H1 (cell line): ENCODE data around the gene FUT2. TPM values are rescaled to one million over a fixed set of nuclear protein-coding genes. Genes with fewer than 3 reads are reported as not detected.

Experiments used
- CTCF ChIA-PET: fragments of 300-600 bp; sonication (Branson Sonifier 250); formaldehyde crosslinking; loops from one replicate; lab custom pipeline; 2021; ENCODE audit not compliant: partially characterized antibody; lab: Charles Lee
- POLR2A ChIA-PET: fragments of 300-600 bp; sonication (Branson Sonifier 250); formaldehyde crosslinking; loops from one replicate; lab custom pipeline; 2021; ENCODE audit warnings: inconsistent platforms; ENCODE audit not compliant: partially characterized antibody; lab: Charles Lee
- DNase-seq, 2 experiments: peaks; one replicate each; pipeline versions ENCODE4 v3.0.0 to v3.0.0-alpha.2; 2010 to 2022; ENCODE audit warnings: low spot score in 2 of 2, low read depth in 1 of 2, mixed read lengths in 1 of 2
- FAIRE-seq: peaks from 2 replicates; lab custom pipeline; 2011; peaks lifted over from hg19 to GRCh38; lab: Jason Lieb, UNC
- H2AFZ ChIP-seq: 2 replicates; pipeline ENCODE4 v1.8.1; 2012; ENCODE audit warnings: low read length, inconsistent platforms
- H2AK5ac ChIP-seq: 2 replicates; pipeline ENCODE4 v1.6.1; 2013; ENCODE audit warnings: low read depth, low read length
- H2BK120ac ChIP-seq: replicated peaks from 2 replicates; pipeline ENCODE3; 2013; ENCODE audit warnings: low read depth, low read length, inconsistent platforms
- H2BK12ac ChIP-seq: 2 replicates; pipeline ENCODE4 v1.6.1; 2013; ENCODE audit warnings: low read depth, low read length
- H2BK15ac ChIP-seq: 2 replicates; pipeline ENCODE4 v1.6.1; 2013; ENCODE audit warnings: low read length
- H2BK20ac ChIP-seq: 2 replicates; pipeline ENCODE4 v1.6.1; 2013; ENCODE audit warnings: low read length
- H2BK5ac ChIP-seq: 2 replicates; pipeline ENCODE4 v1.6.1; 2013; ENCODE audit warnings: low read depth, low read length
- H3K14ac ChIP-seq: 2 replicates; pipeline ENCODE4 v1.6.1; 2013; ENCODE audit warnings: inconsistent platforms; ENCODE audit not compliant: insufficient read length
- H3K18ac ChIP-seq: 2 replicates; pipeline ENCODE4 v1.6.1; 2013; ENCODE audit warnings: low read length; ENCODE audit errors: extremely low read depth
- H3K23ac ChIP-seq: 2 replicates; pipeline ENCODE4 v1.6.1; 2013; ENCODE audit warnings: inconsistent platforms; ENCODE audit not compliant: insufficient read length
- H3K23me2 ChIP-seq: 2 replicates; pipeline ENCODE4 v1.6.1; 2013; ENCODE audit warnings: low read depth, low read length
- H3K27ac ChIP-seq: 2 replicates; pipeline ENCODE4 v1.6.1; 2011; ENCODE audit warnings: low read depth, low read length, inconsistent platforms
- H3K27me3 ChIP-seq, 4 experiments: replicated peaks in 1 of 4; 1 replicate in 1 of 4; 2 replicates in 3 of 4; pipeline versions ENCODE4 v1.6.1 to v1.8.1; 2011 to 2013; ENCODE audit warnings: low read length in 3 of 4, mild to moderate bottlenecking in 3 of 4, inconsistent platforms in 2 of 4, mixed read lengths in 2 of 4, moderate library complexity in 1 of 4; ENCODE audit not compliant: control insufficient read depth in 3 of 4, insufficient read depth in 3 of 4; ENCODE audit errors: extremely low read depth in 1 of 4
- H3K36me3 ChIP-seq, 4 experiments: 2 replicates each; pipeline versions ENCODE4 v1.6.1 to v1.8.1; 2011 to 2013; ENCODE audit warnings: mild to moderate bottlenecking in 4 of 4, low read length in 3 of 4, moderate library complexity in 2 of 4, control low read depth in 1 of 4, inconsistent platforms in 1 of 4; ENCODE audit not compliant: insufficient read depth in 4 of 4, control insufficient read depth in 2 of 4
- H3K4ac ChIP-seq: replicated peaks from 2 replicates; pipeline ENCODE3; 2013; ENCODE audit warnings: low read length, low read depth, mixed read lengths, inconsistent platforms; ENCODE audit not compliant: insufficient read length
- H3K4me1 ChIP-seq, 4 experiments: replicated peaks in 1 of 4; 1 replicate in 1 of 4; 2 replicates in 3 of 4; pipeline versions ENCODE4 v1.6.1 to v1.8.1; 2011 to 2013; ENCODE audit warnings: low read length in 3 of 4, inconsistent platforms in 2 of 4, mixed read lengths in 1 of 4; ENCODE audit not compliant: insufficient read depth in 4 of 4, control insufficient read depth in 3 of 4
- H3K4me2 ChIP-seq, 2 experiments: 2 replicates each; pipeline versions ENCODE4 v1.6.1 to v1.8.1; 2011 to 2013; ENCODE audit warnings: low read depth in 2 of 2, low read length in 2 of 2, control low read depth in 1 of 2, inconsistent platforms in 1 of 2, mild to moderate bottlenecking in 1 of 2; ENCODE audit not compliant: insufficient read depth in 1 of 2
- H3K4me3 ChIP-seq, 4 experiments: fragments of 200-600, 300-600 bp in 1 of 4; sonication (generic), shearing (Covaris generic), sonication (Bioruptor Twin) in 1 of 4; 2 replicates each; pipeline versions ENCODE4 v1.5.1 to v1.8.1; 2011 to 2016; ENCODE audit warnings: low read length in 4 of 4, low read depth in 3 of 4, control low read depth in 2 of 4, inconsistent platforms in 2 of 4, mild to moderate bottlenecking in 2 of 4, mixed read lengths in 1 of 4, moderate library complexity in 1 of 4; ENCODE audit not compliant: insufficient read depth in 2 of 4; ENCODE audit errors: extremely low read depth in 1 of 4
- H3K56ac ChIP-seq: replicated peaks from 2 replicates; pipeline ENCODE3; 2013; ENCODE audit warnings: low read depth, mild to moderate bottlenecking, mixed read lengths, low read length, inconsistent platforms; ENCODE audit not compliant: insufficient read length
- H3K79me1 ChIP-seq: 2 replicates; pipeline ENCODE4 v1.6.1; 2013; ENCODE audit warnings: low read depth, low read length, control low read depth
- H3K79me2 ChIP-seq, 2 experiments: 2 replicates each; pipeline versions ENCODE4 v1.6.1 to v1.8.1; 2012 to 2013; ENCODE audit warnings: low read length in 2 of 2, mild to moderate bottlenecking in 2 of 2, inconsistent platforms in 1 of 2; ENCODE audit not compliant: insufficient read depth in 2 of 2, control insufficient read depth in 1 of 2
- H3K9ac ChIP-seq, 4 experiments: replicated peaks in 1 of 4; 1 replicate in 1 of 4; 2 replicates in 3 of 4; pipeline versions ENCODE4 v1.6.1 to v1.8.1; 2011 to 2013; ENCODE audit warnings: low read depth in 3 of 4, low read length in 3 of 4, control low read depth in 2 of 4, mild to moderate bottlenecking in 2 of 4, moderate library complexity in 2 of 4, inconsistent platforms in 1 of 4; ENCODE audit errors: extremely low read depth in 1 of 4
- H3K9me3 ChIP-seq, 2 experiments: 2 replicates each; pipeline versions ENCODE4 v1.6.1 to v1.8.1; 2012 to 2013; ENCODE audit warnings: mild to moderate bottlenecking in 2 of 2, moderate library complexity in 2 of 2, control low read depth in 1 of 2, inconsistent platforms in 1 of 2, low read depth in 1 of 2, low read length in 1 of 2, mixed read lengths in 1 of 2; ENCODE audit not compliant: insufficient read depth in 2 of 2
- H4K20me1 ChIP-seq, 2 experiments: replicated peaks in 1 of 2; 2 replicates each; pipeline versions ENCODE3 to v1.8.1; 2011 to 2013; ENCODE audit warnings: inconsistent platforms in 2 of 2, low read length in 2 of 2, mild to moderate bottlenecking in 1 of 2; ENCODE audit not compliant: insufficient read depth in 2 of 2, control insufficient read depth in 1 of 2
- H4K5ac ChIP-seq: 2 replicates; pipeline ENCODE4 v1.6.1; 2013; ENCODE audit warnings: low read length, low read depth, mixed read lengths, inconsistent platforms; ENCODE audit not compliant: insufficient read length
- H4K8ac ChIP-seq: 2 replicates; pipeline ENCODE4 v1.8.0; 2013; ENCODE audit warnings: mild to moderate bottlenecking, moderate library complexity, low read length, inconsistent platforms; ENCODE audit not compliant: insufficient read depth; ENCODE audit errors: extremely low read depth
- H4K91ac ChIP-seq: replicated peaks from 2 replicates; pipeline ENCODE3; 2013; ENCODE audit warnings: low read length, mixed read lengths, inconsistent platforms; ENCODE audit not compliant: insufficient read length
- ATF3 ChIP-seq: IDR thresholded peaks from 2 replicates; pipeline ENCODE4 v1.6.1; 2011; ENCODE audit warnings: low read depth, mild to moderate bottlenecking, low read length; ENCODE audit not compliant: insufficient read depth
- CBX8 ChIP-seq: fragments of 300-800, 300-1000 bp; sonication (generic); IDR thresholded peaks from 2 replicates; pipeline ENCODE4 v1.7.1; 2016; ENCODE audit warnings: low read depth, low read length, borderline replicate concordance
- CHD2 ChIP-seq: IDR thresholded peaks from 2 replicates; pipeline ENCODE4 v1.6.1; 2012; ENCODE audit warnings: low read length, improper control_type of control experiment
- EZH2 ChIP-seq: fragments of 200-600 bp; sonication (generic); IDR thresholded peaks from 2 replicates; pipeline ENCODE4 v1.7.1; 2012; ENCODE audit warnings: low read depth, mild to moderate bottlenecking, moderate library complexity, low read length, inconsistent platforms; ENCODE audit not compliant: severe bottlenecking
- MAFK ChIP-seq: IDR thresholded peaks from 2 replicates; pipeline ENCODE4 v1.6.1; 2012; ENCODE audit warnings: low read depth, mild to moderate bottlenecking, improper control_type of control experiment, low read length
- PHF8 ChIP-seq: fragments of 200-600 bp; sonication (generic); conservative IDR thresholded peaks from 2 replicates; pipeline ENCODE4 v1.7.1; 2012; ENCODE audit warnings: low read depth, mild to moderate bottlenecking, inconsistent platforms, low read length, moderate library complexity
- RBBP5 ChIP-seq: IDR thresholded peaks from 2 replicates; pipeline ENCODE4 v1.7.1; 2012; ENCODE audit warnings: low read depth, mild to moderate bottlenecking, inconsistent platforms, low read length, moderate library complexity, borderline replicate concordance
- RFX5 ChIP-seq: IDR thresholded peaks from 2 replicates; pipeline ENCODE4 v1.6.1; 2011; ENCODE audit warnings: low read depth, low read length, improper control_type of control experiment, borderline replicate concordance
- RXRA ChIP-seq: IDR thresholded peaks from 2 replicates; pipeline ENCODE4 v1.6.1; 2011; ENCODE audit warnings: low read depth, mild to moderate bottlenecking, low read length, moderate library complexity; ENCODE audit not compliant: insufficient read depth
- SAP30 ChIP-seq: fragments of 300-600 bp; sonication (generic); IDR thresholded peaks from 2 replicates; pipeline ENCODE4 v1.7.1; 2012; ENCODE audit warnings: low read length, moderate library complexity, mild to moderate bottlenecking, inconsistent platforms; ENCODE audit not compliant: insufficient read depth, insufficient replicate concordance
- SP2 ChIP-seq: IDR thresholded peaks from 2 replicates; pipeline ENCODE4 v1.6.1; 2012; ENCODE audit warnings: mild to moderate bottlenecking, low read length, inconsistent platforms
- TAF1 ChIP-seq: IDR thresholded peaks from 2 replicates; pipeline ENCODE4 v1.6.1; 2011; ENCODE audit warnings: mild to moderate bottlenecking, low read depth, low read length
- WGBS, 2 experiments: shearing (Covaris generic) in 1 of 2; methylation state at CpG; one replicate each; pipeline versions ENCODE4 v1.1.6 to v1.1.7; 2013 to 2015; ENCODE audit warnings: low lambda C conversion rate in 2 of 2, mixed read lengths in 2 of 2, inconsistent platforms in 1 of 2, low coverage in 1 of 2, missing lambda C conversion rate in 1 of 2; ENCODE audit not compliant: insufficient replicate concordance in 2 of 2, insufficient coverage in 1 of 2, insufficient read length in 1 of 2; ENCODE audit errors: extremely low coverage in 1 of 2, missing lambda C conversion rate in 1 of 2; 5-methylcytosine and 5-hydroxymethylcytosine counted together
- polyA plus RNA-seq, 7 experiments: library from polyadenylated mRNA; depleted of rRNA in 3 of 7; stranded (reverse) in 5 of 7; unstranded in 2 of 7; fragments of >200 nt in 5 of 7; fragments of 200-250 nt in 2 of 7; gene quantifications; 1 replicate in 5 of 7; 2 replicates in 1 of 7; 4 replicates in 1 of 7; pipeline versions ENCODE4 v1.2.1 to v1.2.3, GENCODE V29; 2011 to 2013; ENCODE audit warnings: missing spikeins in 2 of 7, mixed read lengths in 2 of 7
- total RNA-seq: library from RNA; stranded (reverse); fragmentation: NEBNext Ultra II Directional; extraction: Animal tissue kit (Norgen Biotek cat#: 25700); gene quantifications from 2 replicates; pipeline ENCODE4 v1.2.1, GENCODE V29; 2021

Gene FUT2
- total and polyA plus RNA-seq, 2 of the 8 experiments (the other 6 are each of a cell fraction or from before 2014, with no cell fraction given), result 5.0 to 5.6 TPM

GRCh38 chr19:48663667-48664066 lies 32.1 kb upstream of the FUT2 start:
- H3K4me3 ChIP-seq, result no peak overlapping the region
- H2BK15ac ChIP-seq, result no peak overlapping the region
- no peaks in the 10 kb centered on the region; a peak in 1 of 7 replicates for H3K27me3 ChIP-seq
- no peak overlapping the region for H4K5ac ChIP-seq
- no peaks in the 10 kb centered on the region for H3K36me3 ChIP-seq
- no peak overlapping the region for H3K27ac ChIP-seq
- H2BK20ac ChIP-seq, result no peak overlapping the region
- POLR2A ChIA-PET, result interaction anchor here (1.6 to 2.2 kb wide), 3 partner anchors 11 to 49 kb away, joined by 4 to 5 read pairs (median 4); partner anchors contain the start of gene FAM83E
- H3K79me2 ChIP-seq, result no peaks in the 10 kb centered on the region; a peak in 1 of 4 replicates
- H3K4ac ChIP-seq, result no peak overlapping the region
- H2AFZ ChIP-seq, result no peak overlapping the region
- H3K14ac ChIP-seq, result no peak overlapping the region
- H3K9me3 ChIP-seq, result no peaks in the 10 kb centered on the region; a peak in 2 of 4 replicates
- H3K79me1 ChIP-seq, result no peaks in the 10 kb centered on the region
- no peaks in the 10 kb centered on the region for H4K20me1 ChIP-seq
- no peak overlapping the region for H4K8ac ChIP-seq
- no peak overlapping the region for H2BK120ac ChIP-seq
- H3K18ac ChIP-seq, result no peak overlapping the region
- no peak overlapping the region for H3K9ac ChIP-seq
- H3K4me2 ChIP-seq, result no peak overlapping the region
- H3K56ac ChIP-seq, result no peak overlapping the region
- no peak for DNase-seq
- no peak overlapping the region for H2BK12ac ChIP-seq
- H3K23ac ChIP-seq, result no peak overlapping the region
- 0 out of 7 replicates have a peak, but pooled peaks cover 0 to 3% (median 0%) of the 10 kb centered on the region in 4 experiments for H3K4me1 ChIP-seq
- no peak overlapping the region for H2AK5ac ChIP-seq
- H3K23me2 ChIP-seq, result peaks cover under 1% of the 10 kb centered on the region; the same call in 1 of the 2 replicates
- WGBS, 2 experiments, result 90% methylated on average over 4 of the region's 4 CpGs; no CpG with 5 or more reads in 1 of the 2 experiments
- H4K91ac ChIP-seq, result no peak overlapping the region
- H2BK5ac ChIP-seq, result no peak overlapping the region
- FAIRE-seq, result no peak
- CTCF ChIA-PET, result interaction anchor here (0.8 to 5.4 kb wide), 5 partner anchors 8 to 324 kb away, joined by 3 to 32 read pairs (median 3); no protein-coding TSS in a partner anchor
- no peak for TF ChIP-seq ATF3
- TF ChIP-seq SP2, result no peak
- TF ChIP-seq RFX5, result no peak
- TF ChIP-seq CHD2, result no peak
- no peak for TF ChIP-seq RXRA
- no peak for TF ChIP-seq EZH2
- no peak for TF ChIP-seq PHF8
- TF ChIP-seq CBX8, result no peak
- TF ChIP-seq MAFK, result no peak
- TF ChIP-seq TAF1, result no peak
- no peak for TF ChIP-seq SAP30
- no peak for TF ChIP-seq RBBP5
